Heart left ventricle (tissue), 13 donors: Measurements from ENCODE around the gene GPX2.

Source experiments
- POLR2A ChIP-seq, 2 donors: fragments of 450-650 bp; IDR thresholded peaks; one replicate each; pipeline ENCODE4 v1.6.1; 2017; ENCODE audit warnings: antibody characterized with exemption in 2 of 2, mild to moderate bottlenecking in 2 of 2, moderate library complexity in 2 of 2
- TF ChIP-seq, protein P1 (sequence below), 12 donors: fragments of 200-600 bp; sonication (generic) in 4 of 12; IDR thresholded peaks; one replicate each; pipeline versions ENCODE4 v1.5.0 to v1.8.0; 2018 to 2022; ENCODE audit warnings: antibody characterized with exemption in 12 of 12, mild to moderate bottlenecking in 5 of 12
- donor health status: ischemic (EF 13 %, LVEDD 7.1; RV severe dilation, severe dysfunction).
- donor health status: DM: no; HTN: yes; CAD: no.
- donor health status: DM: no; HTN: no; CAD: no.
- donor health status: ischemic (EF 25% LVEDD 6.9; RV normal size, moderate dysfunction).
- donor health status: ischemic (EF 25% LVEDD 5.7; RV mildly dilated, moderate dysfunction).
- donor health status: ischemic (EF 35%, LVEDD 5.7; RV mildly dilated, moderate dysfunction).
- donor health status: nonischemic (EF 11% LVEDD 7.7; RV severe dilation, severe dysfunction).
- donor health status: DM: yes; HTN: yes; CAD: no.
- donor health status: PGD.
- donor health status: ischemic (EF 29% LVEDD 5.4; RV normal size, mild dysfunction).
- donor health status: nonischemic (EF 23%, LVEDD 6.1; RV moderate dilation, normal function).

DNA sequence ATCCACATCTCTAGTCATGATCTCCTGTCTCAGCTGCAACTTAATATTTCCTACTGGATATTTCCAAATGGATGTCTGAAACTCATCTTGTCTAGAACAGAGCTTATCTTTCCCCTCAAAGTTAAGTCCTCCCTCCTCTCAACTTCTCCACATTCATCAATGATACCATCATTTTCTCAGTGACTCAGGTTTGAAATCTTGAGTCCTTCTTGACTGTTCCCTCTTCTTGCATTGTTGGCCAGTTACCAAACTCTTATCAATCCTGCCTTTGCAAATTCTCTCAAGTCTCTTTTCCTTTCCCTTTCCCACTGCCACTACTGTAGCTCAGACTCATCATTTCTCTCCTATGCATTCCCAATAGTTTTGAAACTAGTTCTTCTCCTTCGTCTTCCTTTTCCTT is 42.6 kb downstream of the GPX2 start:
- TF ChIP-seq, protein P1, sequence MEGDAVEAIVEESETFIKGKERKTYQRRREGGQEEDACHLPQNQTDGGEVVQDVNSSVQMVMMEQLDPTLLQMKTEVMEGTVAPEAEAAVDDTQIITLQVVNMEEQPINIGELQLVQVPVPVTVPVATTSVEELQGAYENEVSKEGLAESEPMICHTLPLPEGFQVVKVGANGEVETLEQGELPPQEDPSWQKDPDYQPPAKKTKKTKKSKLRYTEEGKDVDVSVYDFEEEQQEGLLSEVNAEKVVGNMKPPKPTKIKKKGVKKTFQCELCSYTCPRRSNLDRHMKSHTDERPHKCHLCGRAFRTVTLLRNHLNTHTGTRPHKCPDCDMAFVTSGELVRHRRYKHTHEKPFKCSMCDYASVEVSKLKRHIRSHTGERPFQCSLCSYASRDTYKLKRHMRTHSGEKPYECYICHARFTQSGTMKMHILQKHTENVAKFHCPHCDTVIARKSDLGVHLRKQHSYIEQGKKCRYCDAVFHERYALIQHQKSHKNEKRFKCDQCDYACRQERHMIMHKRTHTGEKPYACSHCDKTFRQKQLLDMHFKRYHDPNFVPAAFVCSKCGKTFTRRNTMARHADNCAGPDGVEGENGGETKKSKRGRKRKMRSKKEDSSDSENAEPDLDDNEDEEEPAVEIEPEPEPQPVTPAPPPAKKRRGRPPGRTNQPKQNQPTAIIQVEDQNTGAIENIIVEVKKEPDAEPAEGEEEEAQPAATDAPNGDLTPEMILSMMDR (IDR thresholded peaks at IDR 0.05), result no peak
- no peak for TF ChIP-seq POLR2A (IDR thresholded peaks at IDR 0.05)
